Transverse colon (tissue), 4 donors: ENCODE data around the gene GNAO1.

ENCODE experiments used
- CTCF ChIP-seq, 5 experiments: fragments of 200-600 bp in 3 of 5; fragments of 450-650 bp in 2 of 5; sonication (generic) in 3 of 5; IDR thresholded peaks; 1 replicate in 2 of 5; 2 replicates in 3 of 5; pipeline ENCODE4 v1.5.1; 2016 to 2017; ENCODE audit warnings: antibody characterized with exemption in 5 of 5, inconsistent platforms in 3 of 5, mild to moderate bottlenecking in 2 of 5, moderate library complexity in 1 of 5
- POLR2AphosphoS5 ChIP-seq, 3 donors: sonication (generic); formaldehyde crosslinking; IDR thresholded peaks; one replicate each; pipeline ENCODE4 v1.6.1; 2016; ENCODE audit warnings: antibody characterized with exemption in 3 of 3

GRCh38 chr16:56161658-56162057, 29.6 kb upstream of the GNAO1 start:
- TF ChIP-seq CTCF (IDR thresholded peaks at IDR 0.05) (no peak), POLR2AphosphoS5 (IDR thresholded peaks at IDR 0.05) (no peak)
